ENCODE measurements around the gene C2CD2. TPM values are rescaled to one million over a fixed set of nuclear protein-coding genes. Genes with fewer than 3 reads are reported as not detected.
A peak's percentile ranks its signal among the peaks of the same experiment; 100 is the strongest.

C2CD2 gene
- total RNA-seq, 1 donor from 2014 or later = 15.3 TPM

- Mint-ChIP-seq H3K4me3 (no peak overlapping the region), H3K27ac (peak overlapping the region; percentile 60), H3K27me3 (ENCODE audit: insufficient read depth, low read depth) (peaks cover 3% of the 10 kb centered on the region), H3K36me3 (peaks cover 14% of the 10 kb centered on the region), H3K4me1 (peaks cover 28% of the 10 kb centered on the region), H3K9me3 (no peaks in the 10 kb centered on the region)
- Histone ChIP-seq H3K4me3 (no peak overlapping the region), H3K79me2 (ENCODE audit: low read depth) (no peaks in the 10 kb centered on the region), H3K4me2 (no peak overlapping the region), H3K4me1 (no peaks in the 10 kb centered on the region), H3K9ac (no peak overlapping the region), H3K27ac (no peak overlapping the region), H2AFZ (replicated peaks) (no peak overlapping the region), H3K9me3 (ENCODE audit: low read depth) (no peaks in the 10 kb centered on the region), H3F3A (ENCODE audit: low read depth) (peaks cover 2% of the 10 kb centered on the region), H3K27me3 (no peaks in the 10 kb centered on the region), H3K36me3 (no peaks in the 10 kb centered on the region), H4K20me1 (ENCODE audit: low read depth) (no peaks in the 10 kb centered on the region)
- TF ChIP-seq EZH2 (IDR thresholded peaks at IDR 0.05) = no peak
- TF ChIP-seq EZH2phosphoT487 (IDR thresholded peaks at IDR 0.05) = no peak
- TF ChIP-seq, protein P1, sequence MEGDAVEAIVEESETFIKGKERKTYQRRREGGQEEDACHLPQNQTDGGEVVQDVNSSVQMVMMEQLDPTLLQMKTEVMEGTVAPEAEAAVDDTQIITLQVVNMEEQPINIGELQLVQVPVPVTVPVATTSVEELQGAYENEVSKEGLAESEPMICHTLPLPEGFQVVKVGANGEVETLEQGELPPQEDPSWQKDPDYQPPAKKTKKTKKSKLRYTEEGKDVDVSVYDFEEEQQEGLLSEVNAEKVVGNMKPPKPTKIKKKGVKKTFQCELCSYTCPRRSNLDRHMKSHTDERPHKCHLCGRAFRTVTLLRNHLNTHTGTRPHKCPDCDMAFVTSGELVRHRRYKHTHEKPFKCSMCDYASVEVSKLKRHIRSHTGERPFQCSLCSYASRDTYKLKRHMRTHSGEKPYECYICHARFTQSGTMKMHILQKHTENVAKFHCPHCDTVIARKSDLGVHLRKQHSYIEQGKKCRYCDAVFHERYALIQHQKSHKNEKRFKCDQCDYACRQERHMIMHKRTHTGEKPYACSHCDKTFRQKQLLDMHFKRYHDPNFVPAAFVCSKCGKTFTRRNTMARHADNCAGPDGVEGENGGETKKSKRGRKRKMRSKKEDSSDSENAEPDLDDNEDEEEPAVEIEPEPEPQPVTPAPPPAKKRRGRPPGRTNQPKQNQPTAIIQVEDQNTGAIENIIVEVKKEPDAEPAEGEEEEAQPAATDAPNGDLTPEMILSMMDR (IDR thresholded peaks at IDR 0.05) = peak; percentile 45
- peak; percentile 41 for DNase-seq (ENCODE audit: low spot score)
Observed at GRCh38 chr21:41847066-41847804, 106.6 kb downstream of the C2CD2 start.

DNA sequence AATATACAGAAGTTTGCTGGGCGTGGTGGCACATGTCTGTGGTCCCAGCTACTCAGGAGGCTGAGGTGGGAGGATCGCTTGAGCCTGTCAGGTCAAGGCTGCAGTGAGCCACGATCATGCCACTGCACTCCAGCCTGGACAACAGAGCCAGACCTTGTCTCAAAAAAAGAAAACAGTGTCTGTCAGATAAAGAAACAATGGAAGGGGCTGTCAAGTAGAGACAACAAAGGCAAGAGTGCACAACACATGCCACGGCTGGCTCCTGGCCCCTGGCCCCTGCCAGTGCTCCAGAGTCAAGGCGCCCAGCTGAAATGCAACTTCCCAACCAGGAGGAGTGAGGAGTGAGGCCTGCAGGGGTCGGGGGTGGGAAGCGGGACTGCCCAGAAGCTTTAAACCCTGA, 107.3 kb downstream of the C2CD2 start:
- no peak overlapping the region for H3K9ac ChIP-seq
- no peaks in the 10 kb centered on the region for H3K4me1 ChIP-seq
- peaks cover 2% of the 10 kb centered on the region for H3F3A ChIP-seq (ENCODE audit: low read depth)
- peaks cover 3% of the 10 kb centered on the region for H3K27me3 Mint-ChIP-seq (ENCODE audit: insufficient read depth, low read depth)
- H3K27ac Mint-ChIP-seq = peak overlapping the region; percentile 60
- TF ChIP-seq, protein P1 (IDR thresholded peaks at IDR 0.05) = no peak
- TF ChIP-seq EZH2phosphoT487 (IDR thresholded peaks at IDR 0.05) (no peak), EZH2 (IDR thresholded peaks at IDR 0.05) (no peak)
- no peak overlapping the region for H2AFZ ChIP-seq (replicated peaks)
- no peak overlapping the region for H3K27ac ChIP-seq
- H3K36me3 ChIP-seq = no peaks in the 10 kb centered on the region
- H3K4me3 ChIP-seq = no peak overlapping the region
- H3K36me3 Mint-ChIP-seq = peaks cover 14% of the 10 kb centered on the region
- peaks cover 28% of the 10 kb centered on the region for H3K4me1 Mint-ChIP-seq
- no peaks in the 10 kb centered on the region for H3K9me3 Mint-ChIP-seq
- H3K9me3 ChIP-seq (ENCODE audit: low read depth) = no peaks in the 10 kb centered on the region
- H3K4me2 ChIP-seq = no peak overlapping the region
- no peaks in the 10 kb centered on the region for H3K27me3 ChIP-seq
- peak overlapping the region; percentile 35 for H3K4me3 Mint-ChIP-seq
- H3K79me2 ChIP-seq (ENCODE audit: low read depth) = no peaks in the 10 kb centered on the region
- no peaks in the 10 kb centered on the region for H4K20me1 ChIP-seq (ENCODE audit: low read depth)
- no peak for DNase-seq (ENCODE audit: low spot score)

DNA sequence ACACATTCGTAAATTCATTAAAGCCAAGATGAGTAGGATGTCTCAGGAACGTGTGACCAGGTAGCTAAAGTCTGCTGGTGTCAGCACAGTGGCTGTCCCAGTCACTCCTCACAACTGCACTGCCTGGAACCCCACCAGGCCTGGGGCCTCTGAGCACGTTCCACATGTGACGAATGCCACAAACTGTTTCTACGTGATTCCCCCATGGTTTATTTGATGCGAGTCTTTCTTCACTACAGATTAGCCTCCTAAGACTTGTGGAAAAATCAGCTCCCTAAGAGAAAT, 107.8 kb downstream of the C2CD2 start:
- Mint-ChIP-seq H3K9me3 (peaks cover 5% of the 10 kb centered on the region), H3K27me3 (ENCODE audit: insufficient read depth, low read depth) (peaks cover 3% of the 10 kb centered on the region), H3K36me3 (peaks cover 19% of the 10 kb centered on the region), H3K27ac (no peak overlapping the region), H3K4me3 (no peak overlapping the region), H3K4me1 (peaks cover 28% of the 10 kb centered on the region)
- no peaks in the 10 kb centered on the region for H4K20me1 ChIP-seq (ENCODE audit: low read depth)
- H3K4me1 ChIP-seq = no peaks in the 10 kb centered on the region
- no peak overlapping the region for H3K4me3 ChIP-seq
- no peaks in the 10 kb centered on the region for H3K79me2 ChIP-seq (ENCODE audit: low read depth)
- DNase-seq (ENCODE audit: low spot score) = no peak
- H3K4me2 ChIP-seq = no peak overlapping the region
- no peaks in the 10 kb centered on the region for H3K27me3 ChIP-seq
- H3K9me3 ChIP-seq (ENCODE audit: low read depth) = peaks cover 6% of the 10 kb centered on the region
- H3K27ac ChIP-seq = peak overlapping the region; percentile 46
- peaks cover 2% of the 10 kb centered on the region for H3F3A ChIP-seq (ENCODE audit: low read depth)
- TF ChIP-seq, protein P1 (IDR thresholded peaks at IDR 0.05) = no peak
- no peak for TF ChIP-seq EZH2phosphoT487 (IDR thresholded peaks at IDR 0.05)
- TF ChIP-seq EZH2 (IDR thresholded peaks at IDR 0.05) = no peak
- no peaks in the 10 kb centered on the region for H3K36me3 ChIP-seq
- no peak overlapping the region for H2AFZ ChIP-seq (replicated peaks)
- H3K9ac ChIP-seq = no peak overlapping the region

Measured in neural progenitor cell (in vitro differentiated cells).